GM23338 (cell line): ENCODE results near the gene DNAH6. TPM values are rescaled to one million over a fixed set of nuclear protein-coding genes. Genes with fewer than 3 reads are reported as not detected.

Experiments
- ATAC-seq: fragments of 200-7000 bp; cut with Tn5 transposase; 3 replicates; pipeline ENCODE4 v1.9.1; 2020
- DNase-seq: peaks from one replicate; pipeline ENCODE4 v3.0.0-alpha.2; 2015; ENCODE audit warnings: low spot score
- H2AFZ ChIP-seq: fragments of 200-600 bp; sonication (generic); 2 replicates; pipeline ENCODE4 v1.8.0; 2016; ENCODE audit warnings: antibody characterized with exemption, mild to moderate bottlenecking, moderate library complexity
- H3F3A ChIP-seq: fragments of 200-600 bp; sonication (generic); replicated peaks from 2 replicates; pipeline ENCODE4 v1.8.0; 2017; ENCODE audit warnings: antibody characterized with exemption, mixed run types, low read depth
- H3K27ac ChIP-seq: fragments of 200-600 bp; sonication (generic); 2 replicates; pipeline ENCODE4 v1.6.1; 2016; ENCODE audit warnings: low read depth
- H3K27me3 ChIP-seq: fragments of 200-600 bp; sonication (generic); 2 replicates; pipeline ENCODE4 v1.8.0; 2016; ENCODE audit warnings: mild to moderate bottlenecking, mixed run types, moderate library complexity; ENCODE audit not compliant: insufficient read depth
- H3K36me3 ChIP-seq: fragments of 200-600 bp; sonication (generic); 2 replicates; pipeline ENCODE4 v1.8.0; 2016; ENCODE audit warnings: mild to moderate bottlenecking; ENCODE audit not compliant: insufficient read depth
- H3K4me1 ChIP-seq: fragments of 200-600 bp; sonication (generic); 2 replicates; pipeline ENCODE4 v1.8.0; 2016; ENCODE audit warnings: mild to moderate bottlenecking, moderate library complexity; ENCODE audit not compliant: insufficient read depth
- H3K4me2 ChIP-seq: fragments of 200-600 bp; sonication (generic); 2 replicates; pipeline ENCODE4 v1.7.1; 2017; ENCODE audit warnings: mixed run types
- H3K4me3 ChIP-seq: fragments of 200-600 bp; sonication (generic); 2 replicates; pipeline ENCODE4 v1.6.1; 2016; ENCODE audit warnings: mixed run types
- H3K79me2 ChIP-seq: fragments of 200-600 bp; sonication (generic); replicated peaks from 2 replicates; pipeline ENCODE4 v1.8.0; 2017; ENCODE audit warnings: mild to moderate bottlenecking; ENCODE audit not compliant: insufficient read depth
- H3K9me2 ChIP-seq: fragments of 200-600 bp; sonication (generic); 2 replicates; pipeline ENCODE4 v1.8.0; 2017; ENCODE audit not compliant: insufficient read depth
- H4K20me1 ChIP-seq: fragments of 200-600 bp; sonication (generic); replicated peaks from 2 replicates; pipeline ENCODE4 v1.8.0; 2017; ENCODE audit warnings: mild to moderate bottlenecking; ENCODE audit not compliant: insufficient read depth
- H3K27ac Mint-ChIP-seq: 2 replicates; pipeline ENCODE4 v1.8.0; 2020; ENCODE audit warnings: inconsistent platforms, mild to moderate bottlenecking, moderate library complexity, mixed read lengths
- H3K27me3 Mint-ChIP-seq: 3 replicates; pipeline ENCODE4 v1.8.0; 2022; ENCODE audit warnings: low read depth, mild to moderate bottlenecking, moderate library complexity, mixed read lengths, inconsistent platforms; ENCODE audit not compliant: insufficient read depth, poor library complexity
- H3K36me3 Mint-ChIP-seq: 3 replicates; pipeline ENCODE4 v1.8.0; 2021; ENCODE audit warnings: low read depth, mild to moderate bottlenecking, inconsistent platforms, moderate library complexity, mixed read lengths
- H3K4me1 Mint-ChIP-seq: 3 replicates; pipeline ENCODE4 v1.8.0; 2020; ENCODE audit warnings: mild to moderate bottlenecking, inconsistent platforms, mixed read lengths
- H3K4me3 Mint-ChIP-seq: 3 replicates; pipeline ENCODE4 v1.8.0; 2021; ENCODE audit warnings: moderate library complexity, mild to moderate bottlenecking, inconsistent platforms, mixed read lengths
- H3K9me3 Mint-ChIP-seq: 3 replicates; pipeline ENCODE4 v1.8.0; 2020; ENCODE audit warnings: moderate library complexity, mild to moderate bottlenecking, inconsistent platforms, mixed read lengths
- CREB1 ChIP-seq: fragments of 250-450 bp; sonication (Bioruptor Pico); IDR thresholded peaks from 2 replicates; pipeline ENCODE4 v1.5.0; 2020; ENCODE audit warnings: low read depth, mild to moderate bottlenecking, moderate library complexity
- EZH2phosphoT487 ChIP-seq: fragments of 200-600 bp; sonication (generic); IDR thresholded peaks from one replicate; pipeline ENCODE4 v1.8.1; 2018; ENCODE audit warnings: antibody characterized with exemption; ENCODE audit not compliant: unreplicated experiment
- JUNB ChIP-seq: IDR thresholded peaks from one replicate; pipeline ENCODE4 v1.6.1; 2016; ENCODE audit warnings: antibody characterized with exemption; ENCODE audit not compliant: unreplicated experiment
- NANOG ChIP-seq: IDR thresholded peaks from 2 replicates; pipeline ENCODE4 v1.6.1; 2016; ENCODE audit warnings: antibody characterized with exemption, borderline replicate concordance
- POLR2AphosphoS5 ChIP-seq: IDR thresholded peaks from 2 replicates; pipeline ENCODE4 v1.6.1; 2016; ENCODE audit warnings: antibody characterized with exemption, low read depth
- polyA plus RNA-seq: library from polyadenylated mRNA; unstranded; fragments of >200 nt; fragmentation: Nextera tagmentation; extraction: Ambion mirVana; gene quantifications from 2 replicates; pipeline ENCODE4 v1.2.1, GENCODE V29; 2016
- total RNA-seq: library from RNA; depleted of rRNA; stranded (reverse); fragments of >200 nt; shearing (Covaris generic); gene quantifications from 2 replicates; pipeline ENCODE4 v1.2.3, GENCODE V29; 2014
- TF ChIP-seq, protein P1 (sequence below): IDR thresholded peaks from 2 replicates; pipeline ENCODE4 v1.6.1; 2016; ENCODE audit warnings: antibody characterized with exemption
- TF ChIP-seq, protein P2 (sequence below): fragments of 250-450 bp; sonication (Bioruptor Pico); IDR thresholded peaks from 2 replicates; pipeline ENCODE4 v1.5.0; 2020; ENCODE audit warnings: mild to moderate bottlenecking, moderate library complexity
- TF ChIP-seq, protein P3 (sequence below): IDR thresholded peaks from one replicate; pipeline ENCODE4 v1.6.1; 2018; ENCODE audit warnings: antibody characterized with exemption; ENCODE audit not compliant: unreplicated experiment

Gene DNAH6
- total and polyA plus RNA-seq, 2 experiments from 2014 or later: 0.27 to 0.31 TPM

- Mint-ChIP-seq H3K9me3 (peaks cover 57% of the 10 kb centered on the region), H3K4me3 (no peak overlapping the region)
Observed at GRCh38 chr2:84472856-84473565, 43.3 kb upstream of the DNAH6 start.

DNA sequence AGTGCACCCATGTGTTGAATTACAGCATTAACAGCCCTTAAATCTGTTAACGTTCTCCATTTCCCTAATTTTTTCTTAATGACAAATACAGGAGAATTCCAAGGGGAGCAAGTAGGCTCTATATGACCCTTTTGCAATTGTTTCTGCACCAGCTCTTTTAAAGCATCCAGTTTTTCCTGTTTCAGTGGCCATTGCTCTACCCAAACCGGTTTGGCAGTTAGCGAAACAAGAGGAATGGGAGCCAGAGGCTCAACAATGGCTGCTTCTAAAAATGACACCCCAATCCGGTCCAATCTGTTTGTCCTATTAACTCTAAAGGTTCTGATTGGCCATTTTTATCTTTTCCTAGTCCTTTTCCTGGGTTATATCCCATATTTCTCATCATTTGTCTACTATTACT is 42.1 kb upstream of the DNAH6 start:
- Mint-ChIP-seq H3K4me3 (no peak overlapping the region), H3K36me3 (peaks cover 27% of the 10 kb centered on the region), H3K27ac (no peak overlapping the region), H3K27me3 (peaks cover 7% of the 10 kb centered on the region), H3K4me1 (no peaks in the 10 kb centered on the region), H3K9me3 (peaks cover 60% of the 10 kb centered on the region)
- Histone ChIP-seq H3K27ac (no peak overlapping the region), H3K36me3 (no peaks in the 10 kb centered on the region), H3K4me3 (no peak overlapping the region), H4K20me1 (no peaks in the 10 kb centered on the region), H3K4me1 (no peaks in the 10 kb centered on the region), H3F3A (no peaks in the 10 kb centered on the region), H3K27me3 (no peaks in the 10 kb centered on the region), H3K9me2 (no peaks in the 10 kb centered on the region), H2AFZ (no peak overlapping the region), H3K4me2 (no peak overlapping the region), H3K79me2 (no peaks in the 10 kb centered on the region)
- ATAC-seq: no peak
- DNase-seq: no peak
- TF ChIP-seq EZH2phosphoT487: no peak
- TF ChIP-seq CREB1 (CRISPR knock-in tag): no peak
- TF ChIP-seq, protein P1, sequence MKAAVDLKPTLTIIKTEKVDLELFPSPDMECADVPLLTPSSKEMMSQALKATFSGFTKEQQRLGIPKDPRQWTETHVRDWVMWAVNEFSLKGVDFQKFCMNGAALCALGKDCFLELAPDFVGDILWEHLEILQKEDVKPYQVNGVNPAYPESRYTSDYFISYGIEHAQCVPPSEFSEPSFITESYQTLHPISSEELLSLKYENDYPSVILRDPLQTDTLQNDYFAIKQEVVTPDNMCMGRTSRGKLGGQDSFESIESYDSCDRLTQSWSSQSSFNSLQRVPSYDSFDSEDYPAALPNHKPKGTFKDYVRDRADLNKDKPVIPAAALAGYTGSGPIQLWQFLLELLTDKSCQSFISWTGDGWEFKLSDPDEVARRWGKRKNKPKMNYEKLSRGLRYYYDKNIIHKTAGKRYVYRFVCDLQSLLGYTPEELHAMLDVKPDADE: no peak
- TF ChIP-seq POLR2AphosphoS5: no peak
- TF ChIP-seq JUNB: no peak
- TF ChIP-seq, protein P2, sequence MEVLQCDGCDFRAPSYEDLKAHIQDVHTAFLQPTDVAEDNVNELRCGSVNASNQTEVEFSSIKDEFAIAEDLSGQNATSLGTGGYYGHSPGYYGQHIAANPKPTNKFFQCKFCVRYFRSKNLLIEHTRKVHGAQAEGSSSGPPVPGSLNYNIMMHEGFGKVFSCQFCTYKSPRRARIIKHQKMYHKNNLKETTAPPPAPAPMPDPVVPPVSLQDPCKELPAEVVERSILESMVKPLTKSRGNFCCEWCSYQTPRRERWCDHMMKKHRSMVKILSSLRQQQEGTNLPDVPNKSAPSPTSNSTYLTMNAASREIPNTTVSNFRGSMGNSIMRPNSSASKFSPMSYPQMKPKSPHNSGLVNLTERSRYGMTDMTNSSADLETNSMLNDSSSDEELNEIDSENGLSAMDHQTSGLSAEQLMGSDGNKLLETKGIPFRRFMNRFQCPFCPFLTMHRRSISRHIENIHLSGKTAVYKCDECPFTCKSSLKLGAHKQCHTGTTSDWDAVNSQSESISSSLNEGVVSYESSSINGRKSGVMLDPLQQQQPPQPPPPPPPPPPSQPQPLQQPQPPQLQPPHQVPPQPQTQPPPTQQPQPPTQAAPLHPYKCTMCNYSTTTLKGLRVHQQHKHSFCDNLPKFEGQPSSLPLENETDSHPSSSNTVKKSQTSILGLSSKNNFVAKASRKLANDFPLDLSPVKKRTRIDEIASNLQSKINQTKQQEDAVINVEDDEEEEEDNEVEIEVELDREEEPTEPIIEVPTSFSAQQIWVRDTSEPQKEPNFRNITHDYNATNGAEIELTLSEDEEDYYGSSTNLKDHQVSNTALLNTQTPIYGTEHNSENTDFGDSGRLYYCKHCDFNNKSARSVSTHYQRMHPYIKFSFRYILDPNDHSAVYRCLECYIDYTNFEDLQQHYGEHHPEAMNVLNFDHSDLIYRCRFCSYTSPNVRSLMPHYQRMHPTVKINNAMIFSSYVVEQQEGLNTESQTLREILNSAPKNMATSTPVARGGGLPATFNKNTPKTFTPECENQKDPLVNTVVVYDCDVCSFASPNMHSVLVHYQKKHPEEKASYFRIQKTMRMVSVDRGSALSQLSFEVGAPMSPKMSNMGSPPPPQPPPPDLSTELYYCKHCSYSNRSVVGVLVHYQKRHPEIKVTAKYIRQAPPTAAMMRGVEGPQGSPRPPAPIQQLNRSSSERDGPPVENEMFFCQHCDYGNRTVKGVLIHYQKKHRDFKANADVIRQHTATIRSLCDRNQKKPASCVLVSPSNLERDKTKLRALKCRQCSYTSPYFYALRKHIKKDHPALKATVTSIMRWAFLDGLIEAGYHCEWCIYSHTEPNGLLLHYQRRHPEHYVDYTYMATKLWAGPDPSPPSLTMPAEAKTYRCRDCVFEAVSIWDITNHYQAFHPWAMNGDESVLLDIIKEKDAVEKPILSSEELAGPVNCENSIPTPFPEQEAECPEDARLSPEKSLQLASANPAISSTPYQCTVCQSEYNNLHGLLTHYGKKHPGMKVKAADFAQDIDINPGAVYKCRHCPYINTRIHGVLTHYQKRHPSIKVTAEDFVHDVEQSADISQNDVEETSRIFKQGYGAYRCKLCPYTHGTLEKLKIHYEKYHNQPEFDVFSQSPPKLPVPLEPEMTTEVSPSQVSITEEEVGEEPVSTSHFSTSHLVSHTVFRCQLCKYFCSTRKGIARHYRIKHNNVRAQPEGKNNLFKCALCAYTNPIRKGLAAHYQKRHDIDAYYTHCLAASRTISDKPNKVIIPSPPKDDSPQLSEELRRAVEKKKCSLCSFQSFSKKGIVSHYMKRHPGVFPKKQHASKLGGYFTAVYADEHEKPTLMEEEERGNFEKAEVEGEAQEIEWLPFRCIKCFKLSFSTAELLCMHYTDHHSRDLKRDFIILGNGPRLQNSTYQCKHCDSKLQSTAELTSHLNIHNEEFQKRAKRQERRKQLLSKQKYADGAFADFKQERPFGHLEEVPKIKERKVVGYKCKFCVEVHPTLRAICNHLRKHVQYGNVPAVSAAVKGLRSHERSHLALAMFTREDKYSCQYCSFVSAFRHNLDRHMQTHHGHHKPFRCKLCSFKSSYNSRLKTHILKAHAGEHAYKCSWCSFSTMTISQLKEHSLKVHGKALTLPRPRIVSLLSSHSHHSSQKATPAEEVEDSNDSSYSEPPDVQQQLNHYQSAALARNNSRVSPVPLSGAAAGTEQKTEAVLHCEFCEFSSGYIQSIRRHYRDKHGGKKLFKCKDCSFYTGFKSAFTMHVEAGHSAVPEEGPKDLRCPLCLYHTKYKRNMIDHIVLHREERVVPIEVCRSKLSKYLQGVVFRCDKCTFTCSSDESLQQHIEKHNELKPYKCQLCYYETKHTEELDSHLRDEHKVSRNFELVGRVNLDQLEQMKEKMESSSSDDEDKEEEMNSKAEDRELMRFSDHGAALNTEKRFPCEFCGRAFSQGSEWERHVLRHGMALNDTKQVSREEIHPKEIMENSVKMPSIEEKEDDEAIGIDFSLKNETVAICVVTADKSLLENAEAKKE (CRISPR knock-in tag): no peak
- TF ChIP-seq NANOG: no peak

More at GRCh38 chr2:84472856-84473565, 43.3 kb upstream of the DNAH6 start:
- no peak overlapping the region for H3K27ac ChIP-seq
- H3K9me2 ChIP-seq: no peaks in the 10 kb centered on the region
- H3K4me1 ChIP-seq: no peaks in the 10 kb centered on the region
- H3K36me3 ChIP-seq: no peaks in the 10 kb centered on the region
- DNase-seq: no peak
- Mint-ChIP-seq H3K36me3 (peaks cover 32% of the 10 kb centered on the region), H3K4me1 (no peaks in the 10 kb centered on the region), H3K27me3 (peaks cover 7% of the 10 kb centered on the region), H3K27ac (no peak overlapping the region)
- no peaks in the 10 kb centered on the region for H3K27me3 ChIP-seq
- H4K20me1 ChIP-seq: no peaks in the 10 kb centered on the region
- ATAC-seq: no peak
- no peak overlapping the region for H3K4me2 ChIP-seq
- H2AFZ ChIP-seq: no peak overlapping the region
- no peaks in the 10 kb centered on the region for H3F3A ChIP-seq
- TF ChIP-seq JUNB: no peak
- TF ChIP-seq, protein P3, sequence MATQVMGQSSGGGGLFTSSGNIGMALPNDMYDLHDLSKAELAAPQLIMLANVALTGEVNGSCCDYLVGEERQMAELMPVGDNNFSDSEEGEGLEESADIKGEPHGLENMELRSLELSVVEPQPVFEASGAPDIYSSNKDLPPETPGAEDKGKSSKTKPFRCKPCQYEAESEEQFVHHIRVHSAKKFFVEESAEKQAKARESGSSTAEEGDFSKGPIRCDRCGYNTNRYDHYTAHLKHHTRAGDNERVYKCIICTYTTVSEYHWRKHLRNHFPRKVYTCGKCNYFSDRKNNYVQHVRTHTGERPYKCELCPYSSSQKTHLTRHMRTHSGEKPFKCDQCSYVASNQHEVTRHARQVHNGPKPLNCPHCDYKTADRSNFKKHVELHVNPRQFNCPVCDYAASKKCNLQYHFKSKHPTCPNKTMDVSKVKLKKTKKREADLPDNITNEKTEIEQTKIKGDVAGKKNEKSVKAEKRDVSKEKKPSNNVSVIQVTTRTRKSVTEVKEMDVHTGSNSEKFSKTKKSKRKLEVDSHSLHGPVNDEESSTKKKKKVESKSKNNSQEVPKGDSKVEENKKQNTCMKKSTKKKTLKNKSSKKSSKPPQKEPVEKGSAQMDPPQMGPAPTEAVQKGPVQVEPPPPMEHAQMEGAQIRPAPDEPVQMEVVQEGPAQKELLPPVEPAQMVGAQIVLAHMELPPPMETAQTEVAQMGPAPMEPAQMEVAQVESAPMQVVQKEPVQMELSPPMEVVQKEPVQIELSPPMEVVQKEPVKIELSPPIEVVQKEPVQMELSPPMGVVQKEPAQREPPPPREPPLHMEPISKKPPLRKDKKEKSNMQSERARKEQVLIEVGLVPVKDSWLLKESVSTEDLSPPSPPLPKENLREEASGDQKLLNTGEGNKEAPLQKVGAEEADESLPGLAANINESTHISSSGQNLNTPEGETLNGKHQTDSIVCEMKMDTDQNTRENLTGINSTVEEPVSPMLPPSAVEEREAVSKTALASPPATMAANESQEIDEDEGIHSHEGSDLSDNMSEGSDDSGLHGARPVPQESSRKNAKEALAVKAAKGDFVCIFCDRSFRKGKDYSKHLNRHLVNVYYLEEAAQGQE: no peak
- H3K4me3 ChIP-seq: no peak overlapping the region
- no peaks in the 10 kb centered on the region for H3K79me2 ChIP-seq
